GM19324 (cell line): ENCODE data around the gene NOP56.
A peak's percentile ranks its signal among the peaks of the same experiment; 100 is the strongest.

Experiments
- ATAC-seq: cut with Tn5 transposase; IDR thresholded peaks from one replicate; pipeline ENCODE4 v1.9.1; 2021; ENCODE audit warnings: mild to moderate bottlenecking, moderate library complexity; ENCODE audit not compliant: unreplicated experiment, low FRiP score

NOP56 gene

GRCh38 chr20:2637246-2637645, 15.2 kb upstream of the NOP56 start:
- no peak for ATAC-seq

DNA sequence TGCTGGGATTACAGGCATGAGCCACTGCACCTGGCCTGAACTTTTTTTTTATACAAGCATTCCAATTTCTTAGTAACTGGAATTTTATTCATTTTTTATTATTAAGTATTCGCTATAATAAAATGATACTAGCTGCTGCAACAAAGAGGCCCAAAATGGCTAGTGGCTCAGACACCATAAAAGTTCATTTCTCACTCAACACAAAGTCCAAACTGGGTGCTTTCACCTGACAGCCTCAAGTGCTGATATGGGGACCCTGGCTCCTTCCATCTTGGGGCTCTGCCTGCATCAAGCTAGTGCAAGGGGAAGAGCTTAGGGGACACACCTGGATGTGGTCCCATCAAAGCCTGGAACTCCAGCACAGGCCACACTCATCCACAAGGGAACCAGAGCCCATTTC, 12.2 kb upstream of the NOP56 start:
- no peak for ATAC-seq

DNA sequence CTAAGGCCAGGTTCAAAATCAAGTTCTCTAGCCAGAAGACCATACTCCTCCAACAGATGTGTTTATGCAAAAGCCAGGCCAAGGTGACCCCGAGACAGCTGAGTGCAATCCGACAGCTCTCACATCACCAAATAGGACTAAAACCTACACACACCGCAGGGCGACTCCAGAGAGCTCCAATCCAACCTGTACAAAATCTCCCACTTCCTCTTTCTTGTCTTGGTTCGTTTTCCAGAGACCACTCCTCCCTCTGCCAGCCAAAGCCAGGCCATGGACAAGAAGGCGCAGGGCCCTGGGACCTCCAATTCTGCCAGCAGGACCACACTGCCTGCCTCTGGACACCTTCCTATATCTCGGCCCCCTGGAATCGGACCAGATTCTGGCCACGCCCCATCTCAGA, 11.5 kb upstream of the NOP56 start:
- ATAC-seq, result no peak

DNA sequence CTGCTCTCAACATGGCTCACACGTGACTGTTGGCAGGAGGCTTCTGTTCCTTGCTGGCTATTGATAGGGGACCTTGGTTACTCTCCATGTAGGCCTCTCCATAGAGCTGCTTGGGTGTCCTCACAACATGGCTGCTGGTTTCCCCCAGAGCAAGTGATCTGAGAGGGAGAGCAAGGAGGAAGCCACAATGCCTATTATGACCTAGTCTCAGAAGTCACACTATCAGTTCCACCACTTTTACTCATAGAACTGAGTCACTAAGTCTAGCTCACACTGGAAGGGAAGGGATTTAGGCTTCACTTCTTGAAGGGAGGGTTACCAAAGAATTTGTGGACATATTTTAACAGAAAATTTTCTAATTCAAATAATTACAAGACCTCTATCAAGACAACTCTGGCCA, 8.7 kb upstream of the NOP56 start:
- no peak for ATAC-seq

GRCh38 chr20:2652724-2653555, 508 bp downstream of the NOP56 start:
- peak; percentile 45 for ATAC-seq

DNA sequence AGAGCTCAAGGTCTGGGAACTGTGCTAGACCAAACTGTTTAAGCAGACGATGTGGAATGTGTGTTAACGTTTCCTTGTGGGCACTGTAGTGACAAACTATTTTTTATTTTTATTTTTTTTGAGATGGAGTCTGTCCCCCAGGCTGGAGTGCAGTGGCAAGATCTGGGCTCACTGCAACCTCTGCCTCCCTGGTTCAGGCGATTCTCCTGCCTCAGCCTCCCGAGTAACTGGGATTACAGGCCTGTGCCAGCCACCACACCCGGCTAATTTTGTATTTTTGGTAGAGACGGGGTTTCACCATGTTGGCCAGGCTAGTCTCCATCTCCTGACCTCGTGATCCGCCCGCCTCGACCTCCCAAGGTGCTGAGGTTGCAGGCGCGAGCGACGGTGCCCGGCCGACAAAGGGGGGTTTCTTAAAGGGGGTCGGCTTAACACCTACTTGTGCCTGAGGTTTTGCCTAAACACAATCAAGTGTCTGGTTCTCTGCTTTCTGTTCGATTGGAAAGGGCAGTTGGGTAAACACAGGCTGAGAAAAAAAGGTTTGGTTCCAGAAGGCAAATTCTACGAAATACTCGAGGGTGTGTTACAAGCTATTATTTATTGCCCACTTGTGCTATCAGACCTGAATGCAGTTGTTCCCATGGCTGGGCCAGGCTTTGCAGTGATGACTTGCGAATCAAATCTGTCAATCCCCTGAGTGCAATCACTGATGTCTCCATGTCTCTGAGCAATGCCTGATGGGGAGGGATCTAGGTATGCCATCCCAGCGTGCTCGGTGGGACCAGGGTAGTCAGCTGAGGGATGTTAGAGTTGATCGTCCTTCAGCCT, 1.3 kb downstream of the NOP56 start:
- ATAC-seq, result no peak

DNA sequence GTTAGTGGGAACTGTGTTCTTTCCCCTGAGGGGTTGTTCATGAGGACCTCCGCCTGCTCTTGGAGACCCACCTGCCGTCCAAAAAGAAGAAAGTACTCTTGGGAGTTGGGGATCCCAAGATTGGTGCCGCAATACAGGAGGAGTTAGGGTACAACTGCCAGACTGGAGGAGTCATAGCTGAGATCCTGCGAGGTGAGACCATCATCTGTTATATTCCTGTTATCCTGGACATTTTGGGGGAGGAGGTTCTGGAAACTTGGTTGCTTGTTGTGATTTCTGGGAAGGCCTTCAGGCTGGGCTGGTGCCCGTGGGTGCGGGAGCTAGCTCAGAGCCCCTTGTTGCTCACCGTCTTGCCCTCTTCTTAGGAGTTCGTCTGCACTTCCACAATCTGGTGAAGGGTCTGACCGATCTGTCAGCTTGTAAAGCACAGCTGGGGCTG, 2.0 kb downstream of the NOP56 start:
- ATAC-seq, result no peak

GRCh38 chr20:2654831-2655230, 2.4 kb downstream of the NOP56 start:
- ATAC-seq, result no peak

DNA sequence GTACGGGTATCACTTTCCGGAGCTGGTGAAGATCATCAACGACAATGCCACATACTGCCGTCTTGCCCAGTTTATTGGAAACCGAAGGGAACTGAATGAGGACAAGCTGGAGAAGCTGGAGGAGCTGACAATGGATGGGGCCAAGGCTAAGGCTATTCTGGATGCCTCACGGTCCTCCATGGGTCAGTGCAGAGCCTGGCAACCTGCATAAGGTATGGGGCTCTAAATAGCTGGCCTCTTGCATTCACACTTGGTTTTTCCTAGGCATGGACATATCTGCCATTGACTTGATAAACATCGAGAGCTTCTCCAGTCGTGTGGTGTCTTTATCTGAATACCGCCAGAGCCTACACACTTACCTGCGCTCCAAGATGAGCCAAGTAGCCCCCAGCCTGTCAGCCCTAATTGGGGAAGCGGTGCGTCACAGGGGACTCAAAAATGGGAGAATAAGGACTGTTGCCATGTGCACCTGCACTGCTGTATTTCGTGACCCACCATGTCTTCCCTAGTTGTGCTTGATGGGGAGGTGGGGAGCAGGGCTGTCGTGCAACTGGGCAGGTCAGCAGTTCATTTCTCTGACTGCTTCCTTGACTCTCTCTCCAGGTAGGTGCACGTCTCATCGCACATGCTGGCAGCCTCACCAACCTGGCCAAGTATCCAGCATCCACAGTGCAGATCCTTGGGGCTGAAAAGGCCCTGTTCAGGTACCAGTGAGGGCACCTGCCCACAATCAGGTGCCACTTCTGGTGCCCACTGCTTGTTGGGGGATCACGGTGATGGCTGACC, 3.1 kb downstream of the NOP56 start:
- no peak for ATAC-seq

GRCh38 chr20:2656471-2657117, 4.2 kb downstream of the NOP56 start:
- no peak for ATAC-seq

DNA sequence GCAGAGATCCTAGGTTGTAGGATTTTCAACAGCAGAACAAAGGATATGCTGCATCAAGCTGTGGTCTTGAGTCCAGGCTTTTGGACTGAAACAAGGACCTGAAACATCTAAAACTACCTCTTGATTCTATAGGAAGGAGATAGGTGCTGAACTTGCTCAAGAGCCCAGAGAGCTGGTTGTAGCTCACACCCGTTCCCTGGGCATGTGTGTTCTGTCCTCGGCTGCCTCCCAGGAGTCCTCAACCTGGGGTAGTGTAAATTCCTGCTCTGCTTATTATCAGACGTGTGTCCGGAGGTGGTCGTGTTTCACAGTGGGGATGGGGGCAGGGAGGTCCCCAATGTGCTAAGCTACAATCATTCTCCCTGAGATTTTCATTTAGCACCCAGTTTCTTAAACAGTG, 4.8 kb downstream of the NOP56 start:
- no peak for ATAC-seq

DNA sequence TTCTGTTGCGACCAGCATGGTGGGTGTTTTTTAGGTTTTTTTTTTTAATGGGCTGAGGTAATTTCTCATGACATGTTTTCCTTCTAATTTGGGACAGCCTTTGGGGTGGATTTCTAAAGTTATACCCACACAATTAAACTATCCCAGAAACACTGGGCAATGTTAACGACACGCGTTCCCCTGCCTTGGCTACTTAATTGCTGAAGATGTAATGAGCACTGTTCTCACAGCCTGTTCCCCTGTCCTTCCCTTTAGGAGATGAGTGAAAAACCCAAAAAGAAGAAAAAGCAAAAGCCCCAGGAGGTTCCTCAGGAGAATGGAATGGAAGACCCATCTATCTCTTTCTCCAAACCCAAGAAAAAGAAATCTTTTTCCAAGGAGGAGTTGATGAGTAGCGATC, 5.2 kb downstream of the NOP56 start:
- no peak for ATAC-seq

DNA sequence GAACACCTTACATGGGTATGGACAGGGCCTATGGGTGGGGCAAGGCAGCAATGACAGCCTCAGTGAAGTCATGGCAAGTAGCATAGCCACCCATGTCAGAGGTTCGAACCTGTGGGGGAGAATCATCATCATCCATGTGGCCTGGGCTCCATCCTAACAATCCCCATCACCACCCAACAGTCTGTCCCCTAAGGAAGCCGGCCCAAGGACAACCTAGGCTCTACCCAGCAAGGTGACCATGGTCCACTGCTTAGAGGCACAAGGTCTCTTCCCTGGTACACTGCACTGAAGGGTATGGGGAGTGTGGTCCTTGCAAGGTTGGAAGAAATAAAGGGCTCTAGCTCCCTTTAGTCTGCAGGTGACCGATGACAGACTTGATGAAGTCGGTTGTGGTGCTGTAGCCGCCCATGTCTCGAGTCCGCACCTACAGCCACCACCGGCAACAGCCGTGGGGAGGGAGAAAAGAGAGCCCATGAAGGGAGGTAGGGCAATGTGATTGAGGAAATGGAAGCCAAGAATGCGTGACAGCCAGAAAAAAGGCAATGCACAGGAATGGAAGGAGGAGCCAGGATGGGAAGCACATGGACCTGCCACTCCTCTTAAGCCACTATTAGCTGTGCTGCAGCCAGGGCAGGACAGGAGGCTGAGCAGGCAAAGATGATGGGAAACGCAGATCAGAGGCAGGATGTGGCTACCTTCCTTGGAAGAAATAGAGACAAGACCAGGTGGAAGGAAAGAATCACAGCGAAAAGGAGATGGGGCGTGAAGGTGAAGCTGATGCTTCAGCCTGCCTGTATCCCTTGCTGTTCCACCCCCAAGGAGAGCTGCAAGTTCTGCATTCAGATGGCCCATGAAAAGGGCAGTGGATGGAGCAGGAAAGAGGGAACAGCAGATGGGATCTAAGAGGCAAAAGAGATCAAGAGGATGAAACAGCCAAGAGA, 6.3 kb downstream of the NOP56 start:
- no peak for ATAC-seq

DNA sequence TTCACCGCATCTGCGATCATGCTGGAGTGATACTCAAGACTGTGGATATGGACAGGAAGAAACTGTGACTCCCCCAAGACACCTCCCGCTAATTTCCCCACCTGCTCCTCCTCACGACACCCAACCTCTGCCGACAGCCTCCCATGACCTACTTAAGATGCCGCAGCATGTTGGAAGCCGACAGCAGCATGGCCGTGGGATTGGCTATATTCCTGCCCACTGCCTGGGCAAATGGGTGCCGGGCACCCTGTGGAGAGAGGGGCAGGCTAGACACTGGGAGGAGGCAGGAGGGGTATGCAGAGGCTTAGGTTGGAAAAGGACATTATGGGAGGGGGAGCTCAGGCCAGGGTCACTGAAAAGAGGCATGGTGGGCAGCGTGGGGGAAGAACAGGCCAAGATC, 7.1 kb downstream of the NOP56 start:
- ATAC-seq, result no peak

GRCh38 chr20:2663364-2663886, 11.0 kb downstream of the NOP56 start:
- no peak for ATAC-seq

DNA sequence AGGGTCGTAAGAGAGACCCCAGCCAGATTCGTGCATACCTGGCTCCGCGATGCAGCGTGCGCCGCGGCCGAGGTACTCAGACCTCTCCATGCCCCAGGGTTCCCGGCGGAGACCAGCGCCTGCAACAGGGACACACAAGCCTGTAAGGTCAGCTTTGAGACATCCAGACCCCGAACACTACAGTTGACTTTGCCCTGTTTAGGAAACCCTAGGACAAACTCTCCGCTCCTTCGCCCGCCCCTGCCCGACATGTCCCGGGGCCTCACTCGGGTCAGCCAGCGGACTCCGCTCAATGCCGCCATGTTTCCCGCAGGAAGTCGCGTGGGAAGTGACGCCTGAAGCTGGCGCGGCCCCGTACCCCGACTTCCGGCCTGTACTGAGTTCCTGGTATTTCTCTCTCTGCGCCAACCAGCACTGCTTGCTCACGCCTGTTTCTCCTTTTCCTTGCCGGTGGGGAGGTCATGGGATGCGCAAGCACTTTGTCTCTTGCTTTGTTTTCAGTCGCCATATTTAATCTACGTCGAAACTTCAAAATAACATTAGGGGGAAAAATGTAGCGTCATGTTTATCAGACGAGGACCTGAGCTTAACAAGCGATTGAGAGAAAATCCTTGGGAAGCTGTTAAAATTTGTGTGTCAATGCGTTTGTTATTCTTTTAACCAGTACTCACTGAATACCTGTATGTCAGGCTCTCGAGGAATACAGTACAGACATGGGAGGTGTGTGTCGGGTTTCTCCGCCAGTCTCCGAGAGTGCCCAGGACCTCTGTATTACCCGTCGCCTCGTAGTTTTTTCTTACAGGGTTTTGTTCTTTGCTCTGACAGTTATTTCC, 11.7 kb downstream of the NOP56 start, which contains the start of gene IDH3B:
TSS of gene IDH3B (minus strand) at position 330 of the 833 bp plus-strand sequence. CDS start at position 302, 28 bp downstream.
- peak; percentile 86 for ATAC-seq

- no peak for ATAC-seq
Observed at GRCh38 chr20:2671977-2672376, 19.5 kb downstream of the NOP56 start.

- ATAC-seq, result no peak
Observed at GRCh38 chr20:2672446-2672845, 20.0 kb downstream of the NOP56 start.
